Fibroblast of skin of right biceps (primary cell): Measurements from ENCODE around the gene B4GALT6.
A peak's percentile ranks its signal among the peaks of the same experiment; 100 is the strongest.
"Not testable (repeated sequence)": the region's sequence is repeated elsewhere in the genome, so short reads cannot be mapped to it uniquely, and the experiment has no call there.

ENCODE experiments used
- DNase-seq: peaks from one replicate; pipeline ENCODE4 v3.0.0-alpha.2; 2013

Gene B4GALT6, protein sequence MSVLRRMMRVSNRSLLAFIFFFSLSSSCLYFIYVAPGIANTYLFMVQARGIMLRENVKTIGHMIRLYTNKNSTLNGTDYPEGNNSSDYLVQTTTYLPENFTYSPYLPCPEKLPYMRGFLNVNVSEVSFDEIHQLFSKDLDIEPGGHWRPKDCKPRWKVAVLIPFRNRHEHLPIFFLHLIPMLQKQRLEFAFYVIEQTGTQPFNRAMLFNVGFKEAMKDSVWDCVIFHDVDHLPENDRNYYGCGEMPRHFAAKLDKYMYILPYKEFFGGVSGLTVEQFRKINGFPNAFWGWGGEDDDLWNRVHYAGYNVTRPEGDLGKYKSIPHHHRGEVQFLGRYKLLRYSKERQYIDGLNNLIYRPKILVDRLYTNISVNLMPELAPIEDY

DNA sequence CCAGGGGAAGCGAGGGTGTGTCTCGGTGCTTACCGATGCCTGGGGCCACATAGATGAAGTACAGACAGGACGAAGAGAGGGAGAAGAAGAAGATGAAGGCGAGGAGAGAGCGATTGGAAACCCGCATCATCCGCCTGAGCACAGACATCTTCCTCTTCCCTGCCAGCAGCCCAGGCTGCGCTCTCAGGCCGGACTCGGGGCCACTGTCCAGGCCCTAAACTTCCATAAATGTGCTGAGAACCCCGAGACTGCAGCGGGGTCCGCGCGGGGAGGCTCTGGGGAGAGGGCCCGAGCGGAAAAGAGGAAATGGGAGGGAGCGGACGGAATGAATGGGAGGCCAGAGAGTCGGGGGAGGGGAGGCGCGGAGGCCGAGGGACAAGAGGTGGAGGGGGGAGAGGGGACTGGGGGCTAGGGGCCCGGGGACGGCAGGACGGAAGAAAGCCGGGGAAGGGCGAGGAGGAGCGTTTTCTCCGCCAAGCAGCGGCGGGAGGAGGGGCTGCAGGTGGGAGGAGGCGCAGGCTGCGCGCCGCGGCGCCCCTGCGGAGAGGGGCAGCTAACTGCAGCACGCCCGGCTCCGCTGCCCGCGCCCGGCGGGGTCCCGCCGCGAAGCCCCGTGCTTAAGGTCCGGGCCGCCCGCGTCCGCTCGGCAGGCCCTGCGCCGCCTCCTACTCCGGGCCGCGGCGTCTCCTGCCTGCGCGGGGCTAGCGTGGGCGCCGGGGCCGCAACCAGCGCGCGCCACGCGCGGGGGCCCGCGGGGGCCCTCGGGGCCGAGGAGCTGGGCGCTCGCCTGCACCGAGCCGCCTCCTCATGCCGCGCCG is at the start of gene B4GALT6:
Gene B4GALT6, minus strand, starts transcription at position 303 of the 818 bp plus-strand sequence. Its CDS starts 155 bp downstream, at position 148.
- peak; percentile 29 for DNase-seq

DNA sequence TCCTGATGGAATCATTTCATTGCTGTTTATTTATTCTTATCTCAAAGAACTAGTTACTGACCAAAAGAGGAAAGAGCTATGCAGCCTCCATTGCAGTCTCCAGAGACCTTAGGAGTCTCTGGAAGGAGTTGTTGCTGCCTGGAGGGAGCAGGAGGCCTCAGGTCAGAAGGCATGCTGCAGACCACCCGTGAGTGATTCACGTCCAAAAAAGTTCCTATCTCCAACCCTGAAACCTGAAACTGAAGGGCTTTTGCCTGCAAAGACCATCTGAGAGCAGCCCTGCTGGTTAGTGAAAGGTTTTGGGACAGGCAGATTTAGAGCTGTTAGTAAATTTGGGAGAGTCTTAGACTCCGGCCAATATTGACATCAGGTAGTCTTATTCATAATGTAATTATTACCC is 47.2 kb upstream of the B4GALT6 start:
- DNase-seq = no peak

DNA sequence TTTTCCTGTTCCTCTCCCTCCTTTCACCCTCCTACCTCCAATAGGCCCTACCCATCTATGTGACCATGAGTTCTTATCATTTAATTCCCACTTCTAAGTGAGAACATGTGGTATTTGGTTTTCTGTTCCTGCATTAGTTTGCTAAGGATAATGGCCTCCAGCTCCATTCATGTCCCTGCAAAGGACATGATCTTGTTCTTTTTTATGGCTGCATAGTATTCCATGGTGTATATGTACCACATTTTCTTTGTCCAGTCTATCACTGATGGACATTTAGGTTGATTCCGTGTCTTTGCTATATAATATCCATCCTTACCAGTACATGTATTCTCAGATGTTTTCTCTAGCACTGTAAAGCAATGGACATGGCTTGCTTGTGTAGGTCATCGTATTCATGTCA is 44.8 kb upstream of the B4GALT6 start:
- not testable (repeated sequence) for DNase-seq

DNA sequence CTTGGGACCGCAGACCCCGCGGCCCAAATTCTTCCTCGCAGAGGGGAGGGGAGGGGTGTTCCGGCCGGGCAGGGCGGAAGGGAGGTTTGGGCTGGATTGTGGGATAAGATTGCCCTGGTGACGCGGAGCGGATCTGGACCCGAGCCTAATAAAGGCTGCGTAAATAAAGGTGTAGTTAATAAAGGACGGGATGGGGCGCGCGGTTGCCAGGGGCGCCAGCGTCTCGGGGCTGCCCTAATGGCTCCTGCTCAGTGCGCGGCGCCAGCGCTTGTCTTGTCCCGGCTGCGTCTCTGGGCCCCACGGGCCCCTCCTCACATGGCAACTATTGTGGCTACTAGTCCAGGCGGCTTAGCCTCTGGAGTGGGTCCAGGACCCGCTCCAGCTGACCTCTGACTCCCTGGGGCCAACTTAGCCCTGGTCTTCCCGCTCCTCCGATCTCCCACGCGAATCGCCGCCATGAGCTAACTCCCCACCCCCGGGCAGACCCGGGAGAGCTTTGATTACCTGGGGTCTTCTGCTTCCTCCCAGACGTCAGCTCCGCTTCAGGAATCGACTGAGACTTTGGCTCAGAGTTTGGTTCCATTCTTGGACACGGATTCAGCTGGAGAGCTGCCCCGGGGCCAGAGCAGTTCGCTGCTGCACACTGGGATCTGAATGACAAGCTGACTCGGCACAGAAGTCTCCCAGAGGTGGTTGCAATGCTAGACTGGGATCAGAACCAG is 39.8 kb upstream of the B4GALT6 start:
- no peak for DNase-seq

DNA sequence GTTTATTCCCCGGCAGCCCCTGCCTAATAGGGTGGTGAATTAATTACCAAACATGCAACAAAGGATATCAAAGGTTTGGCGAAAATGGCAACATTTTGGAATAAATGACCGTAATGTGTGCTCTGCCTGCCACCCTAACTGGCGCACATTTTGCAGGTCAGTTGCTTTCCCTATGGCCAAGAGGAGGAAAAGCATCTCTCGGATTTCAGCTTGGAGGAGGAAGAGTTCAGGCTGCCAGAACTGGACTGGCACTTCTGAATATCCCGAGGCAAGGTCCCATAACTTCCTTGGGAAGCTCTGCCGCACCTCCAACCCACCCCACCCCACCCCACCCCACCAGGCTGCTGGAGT is 39.2 kb upstream of the B4GALT6 start:
- no peak for DNase-seq

DNA sequence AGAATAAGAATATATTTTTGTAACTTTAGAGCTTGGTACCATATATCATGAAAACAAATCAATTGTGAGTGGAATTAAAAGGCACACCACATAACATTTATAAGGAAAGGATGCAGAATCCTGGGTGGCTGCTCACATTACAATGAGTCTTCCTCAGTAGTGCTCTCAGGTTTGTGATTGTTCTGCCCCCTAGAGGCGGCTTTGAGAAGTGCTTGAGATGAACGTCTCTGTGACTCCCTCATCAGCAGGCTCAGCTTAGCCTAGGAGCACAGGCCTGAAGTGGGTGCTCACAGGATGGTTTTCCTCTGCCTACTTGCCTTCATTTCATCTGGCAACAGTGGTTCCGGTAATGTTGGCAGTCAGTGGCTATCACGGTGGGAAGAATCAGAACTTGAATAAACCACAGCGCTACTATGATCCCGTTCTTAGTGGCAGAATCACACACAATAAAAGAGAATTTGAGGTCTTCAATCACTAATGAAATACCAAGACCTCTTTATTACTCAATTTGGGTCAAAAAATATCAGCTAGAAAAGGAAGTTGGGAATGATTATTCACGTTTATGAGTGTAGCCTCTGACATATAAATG is 38.1 kb upstream of the B4GALT6 start:
- DNase-seq = peak; percentile 71

DNA sequence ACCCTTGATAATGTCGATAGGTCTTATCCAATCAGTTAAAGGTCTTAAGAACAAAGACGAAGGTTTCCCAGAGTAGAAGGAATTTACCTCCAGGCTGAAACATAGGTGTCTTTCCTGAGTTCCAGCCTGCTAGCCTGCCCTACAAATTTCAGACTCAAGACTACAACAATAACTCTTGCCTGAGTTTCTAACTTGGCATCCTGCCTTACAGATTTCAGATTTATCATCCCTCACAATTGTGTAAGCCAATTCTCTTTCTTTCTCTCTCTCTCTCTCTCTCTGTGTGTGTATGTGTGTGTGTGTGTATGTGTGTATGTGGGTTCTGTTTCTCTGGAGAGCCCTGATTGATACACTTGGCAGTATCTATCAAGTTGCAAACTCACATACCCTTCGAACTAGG is 37.2 kb upstream of the B4GALT6 start:
- no peak for DNase-seq

DNA sequence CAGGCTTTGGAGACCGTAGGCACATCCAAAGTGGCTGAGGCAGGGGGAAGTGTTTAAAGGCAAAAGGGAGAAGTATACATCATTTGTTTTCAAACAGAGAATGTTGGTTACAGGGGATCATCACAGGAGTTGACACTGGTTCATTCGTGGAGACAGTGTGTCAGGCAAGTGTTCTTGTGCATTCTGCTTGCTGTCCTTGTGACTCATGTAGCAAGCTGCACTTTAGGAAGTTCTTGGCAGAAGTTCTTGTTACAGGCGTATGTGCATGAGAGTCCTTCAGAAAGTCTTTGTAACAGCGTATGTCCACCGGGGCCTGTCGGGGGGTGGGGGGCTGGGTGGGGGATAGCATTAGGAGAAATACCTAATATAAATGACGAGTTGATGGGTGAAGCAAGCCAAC is 36.5 kb upstream of the B4GALT6 start:
- DNase-seq = peak; percentile 8

DNA sequence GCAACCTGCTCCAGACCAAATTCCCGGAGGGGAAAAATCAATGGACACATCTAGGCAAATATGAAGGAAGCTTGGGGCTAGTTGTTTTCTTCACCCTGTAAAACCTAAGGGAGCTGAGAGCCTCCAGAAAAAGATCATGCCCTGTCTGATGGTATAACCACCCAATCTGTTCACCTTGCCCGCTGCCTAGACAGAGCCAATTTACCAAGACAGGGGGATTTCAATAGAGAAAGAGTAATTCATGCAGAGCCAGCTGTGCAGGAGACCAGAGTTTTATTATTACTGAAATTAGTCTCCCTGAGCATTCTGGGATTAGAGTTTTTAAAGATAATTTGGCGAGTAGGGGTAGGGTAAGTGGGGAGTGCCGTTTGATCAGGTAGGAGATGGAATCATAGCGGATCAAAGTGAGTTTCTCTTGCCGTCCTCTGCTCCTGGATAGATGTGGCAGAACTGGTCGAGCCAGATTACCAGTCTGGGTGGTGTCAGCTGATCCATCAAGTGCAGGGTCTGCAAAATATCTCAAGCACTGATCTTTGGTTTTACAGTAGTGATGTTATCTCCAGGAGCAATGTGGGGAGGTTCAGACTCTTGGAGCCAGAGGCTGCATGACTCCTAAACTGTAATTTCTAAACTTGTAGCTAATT is 35.1 kb upstream of the B4GALT6 start:
- no peak for DNase-seq

DNA sequence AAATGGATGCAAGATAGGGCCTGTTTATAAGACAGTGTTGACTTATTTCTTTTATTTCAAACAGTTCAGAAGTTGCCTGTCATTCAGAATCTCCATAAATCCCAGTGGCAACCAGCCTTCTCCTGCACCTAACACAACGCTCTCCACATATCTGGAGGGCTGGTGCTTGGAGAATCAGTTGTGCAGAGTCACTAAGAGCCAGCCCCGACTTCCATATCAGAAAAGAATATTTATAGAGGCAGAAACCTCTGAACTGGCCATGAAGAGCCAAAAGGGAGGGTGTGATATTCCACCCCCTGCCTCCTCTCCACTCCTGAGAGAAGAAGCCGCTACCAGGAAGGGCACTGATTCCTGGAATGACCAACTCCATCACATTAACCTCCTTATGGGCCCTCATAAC is 34.0 kb upstream of the B4GALT6 start:
- DNase-seq = no peak

DNA sequence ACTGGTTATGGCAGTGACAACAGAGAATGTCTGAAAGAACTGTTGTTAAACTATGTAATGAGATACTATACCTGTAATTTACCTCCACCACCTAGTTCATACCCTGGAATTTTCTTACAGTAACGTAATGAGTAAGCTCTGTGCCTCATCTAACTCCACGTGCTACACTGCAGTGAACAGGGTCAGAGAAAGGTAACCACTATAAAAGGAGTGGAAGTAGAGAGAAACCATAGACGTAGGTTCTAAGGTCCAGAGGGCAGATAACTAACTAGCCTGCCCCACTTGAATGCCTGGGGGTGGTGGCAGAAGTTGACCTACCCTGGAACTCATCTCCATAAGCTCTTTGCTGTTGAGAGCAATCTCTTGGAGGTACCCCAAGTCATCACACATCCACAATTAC is 32.0 kb upstream of the B4GALT6 start:
- DNase-seq = no peak

DNA sequence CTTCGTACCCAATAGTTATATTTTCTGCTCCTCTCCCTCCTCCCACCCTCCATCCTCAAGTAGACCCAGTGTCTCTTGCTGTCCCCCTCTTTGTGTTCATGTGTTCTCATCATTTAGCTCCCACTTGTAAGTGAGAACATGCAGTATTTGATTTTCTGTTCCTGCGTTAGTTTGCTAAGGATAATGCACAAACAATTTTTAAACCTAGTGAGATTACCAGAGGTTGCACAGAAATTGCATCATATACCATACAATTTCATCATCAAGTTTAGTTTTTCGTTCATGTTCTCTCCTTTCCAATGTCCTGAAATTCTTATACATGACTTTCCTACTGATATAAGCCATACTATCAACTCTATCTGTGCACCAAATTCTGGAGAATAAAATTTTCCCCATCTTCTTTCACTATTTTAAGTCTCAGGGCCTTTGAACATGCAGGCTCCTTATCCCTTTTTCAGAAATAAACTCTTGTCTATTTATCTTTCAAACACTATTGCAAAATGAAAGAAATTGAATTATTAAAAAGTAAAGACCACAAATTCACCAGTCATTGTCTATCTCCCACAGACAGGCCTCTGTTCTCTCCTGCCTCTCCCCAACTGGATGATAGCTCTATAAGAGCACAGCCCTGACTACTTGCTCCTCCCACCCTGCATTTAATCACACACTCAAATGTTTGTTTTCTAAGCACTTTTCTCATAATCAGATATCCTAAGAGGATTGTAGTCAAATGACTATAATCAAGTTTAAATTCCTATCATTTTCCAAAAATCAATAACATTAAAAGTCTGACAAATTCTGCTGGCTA is 27.2 kb upstream of the B4GALT6 start:
- no peak for DNase-seq

DNA sequence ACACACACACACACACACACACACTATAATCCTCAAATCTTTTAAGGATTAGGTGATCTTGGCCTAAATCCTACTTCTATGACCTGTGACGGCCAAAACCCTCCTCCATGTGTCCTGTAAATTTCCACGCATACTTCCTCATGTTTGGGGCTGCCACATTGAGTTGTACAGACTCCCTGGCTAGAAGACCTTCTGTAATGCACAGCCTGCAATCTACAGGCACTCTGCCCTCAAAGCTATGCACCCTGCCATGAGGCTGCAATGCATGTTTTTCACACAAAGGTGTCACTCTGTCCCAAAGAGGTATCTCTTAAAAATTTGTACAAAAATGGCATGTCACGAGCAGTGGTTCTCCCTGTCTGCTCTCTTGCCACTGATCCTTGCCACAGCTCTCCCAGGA is 26.4 kb upstream of the B4GALT6 start:
- DNase-seq = no peak

DNA sequence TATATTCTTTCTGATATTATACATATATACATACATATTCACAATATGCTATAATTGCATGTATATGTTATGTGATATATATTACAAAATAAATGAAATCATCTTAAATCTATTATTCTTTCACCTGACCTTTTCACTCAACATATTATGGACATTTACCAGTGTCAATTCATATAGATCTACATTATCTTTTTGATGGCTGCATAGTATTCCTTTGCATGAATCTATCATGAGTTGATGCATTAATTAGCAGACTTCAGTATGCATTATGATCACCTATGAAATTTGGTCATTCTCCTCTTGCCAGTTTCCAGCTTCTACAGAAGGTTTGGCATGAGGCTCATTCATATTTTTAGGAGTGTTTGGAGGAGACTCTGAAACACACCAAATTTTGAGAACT is 23.4 kb upstream of the B4GALT6 start:
- no peak for DNase-seq

DNA sequence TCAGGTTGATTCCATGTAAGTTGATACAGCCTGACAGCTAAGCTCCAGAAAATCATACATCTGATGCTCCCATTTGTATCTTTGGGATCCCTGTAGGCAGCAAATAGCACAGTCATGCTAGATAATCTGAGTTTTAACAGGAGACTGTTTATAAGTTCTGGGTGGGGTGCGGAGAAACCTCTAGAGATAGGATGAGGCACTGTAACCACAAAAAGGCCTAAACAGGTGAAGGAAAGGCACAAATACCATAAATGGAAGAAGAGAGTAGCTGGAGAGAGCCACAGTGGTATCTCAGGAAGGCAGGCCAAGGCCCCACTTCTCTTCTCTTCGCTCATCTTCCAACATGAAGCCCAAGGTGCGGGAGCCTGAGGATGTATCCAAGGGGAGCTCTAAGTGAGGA is 18.1 kb upstream of the B4GALT6 start:
- DNase-seq = no peak

DNA sequence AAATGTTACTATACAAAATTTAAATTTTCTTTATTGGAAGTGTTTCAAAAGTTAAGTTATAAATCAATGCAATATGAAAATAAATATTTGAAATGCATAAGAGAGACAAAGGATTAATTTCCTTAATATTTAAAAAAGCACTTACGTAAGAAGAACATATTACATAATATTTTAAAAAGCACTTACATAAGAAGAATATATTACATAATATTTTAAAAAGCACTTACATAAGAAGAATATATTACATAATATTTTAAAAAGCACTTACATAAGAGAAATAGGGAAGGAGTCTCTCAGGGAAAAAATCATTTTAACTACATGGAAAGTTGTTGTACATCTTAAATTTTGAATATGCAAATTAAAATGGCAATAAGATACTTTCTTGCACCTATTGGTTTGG is 17.4 kb upstream of the B4GALT6 start:
- DNase-seq = no peak

DNA sequence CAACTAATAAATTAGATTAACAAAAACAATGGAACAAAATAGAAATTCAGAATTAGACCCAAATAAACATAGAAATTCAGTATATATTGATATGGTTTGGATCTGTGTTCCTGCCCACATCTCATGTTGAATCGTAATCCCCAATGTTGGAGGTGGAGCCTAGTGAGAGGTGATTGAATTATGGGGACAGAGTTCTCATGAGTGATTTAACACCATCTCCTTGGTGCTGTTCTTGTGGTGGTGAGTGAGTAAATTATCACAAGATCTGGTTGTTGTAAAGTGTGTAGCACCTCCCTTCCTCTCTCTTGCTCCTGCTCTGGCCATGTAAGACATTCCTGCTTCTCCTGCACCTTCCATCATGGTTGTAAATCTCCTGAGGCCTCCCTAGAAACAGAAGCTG is 16.6 kb upstream of the B4GALT6 start:
- no peak for DNase-seq

DNA sequence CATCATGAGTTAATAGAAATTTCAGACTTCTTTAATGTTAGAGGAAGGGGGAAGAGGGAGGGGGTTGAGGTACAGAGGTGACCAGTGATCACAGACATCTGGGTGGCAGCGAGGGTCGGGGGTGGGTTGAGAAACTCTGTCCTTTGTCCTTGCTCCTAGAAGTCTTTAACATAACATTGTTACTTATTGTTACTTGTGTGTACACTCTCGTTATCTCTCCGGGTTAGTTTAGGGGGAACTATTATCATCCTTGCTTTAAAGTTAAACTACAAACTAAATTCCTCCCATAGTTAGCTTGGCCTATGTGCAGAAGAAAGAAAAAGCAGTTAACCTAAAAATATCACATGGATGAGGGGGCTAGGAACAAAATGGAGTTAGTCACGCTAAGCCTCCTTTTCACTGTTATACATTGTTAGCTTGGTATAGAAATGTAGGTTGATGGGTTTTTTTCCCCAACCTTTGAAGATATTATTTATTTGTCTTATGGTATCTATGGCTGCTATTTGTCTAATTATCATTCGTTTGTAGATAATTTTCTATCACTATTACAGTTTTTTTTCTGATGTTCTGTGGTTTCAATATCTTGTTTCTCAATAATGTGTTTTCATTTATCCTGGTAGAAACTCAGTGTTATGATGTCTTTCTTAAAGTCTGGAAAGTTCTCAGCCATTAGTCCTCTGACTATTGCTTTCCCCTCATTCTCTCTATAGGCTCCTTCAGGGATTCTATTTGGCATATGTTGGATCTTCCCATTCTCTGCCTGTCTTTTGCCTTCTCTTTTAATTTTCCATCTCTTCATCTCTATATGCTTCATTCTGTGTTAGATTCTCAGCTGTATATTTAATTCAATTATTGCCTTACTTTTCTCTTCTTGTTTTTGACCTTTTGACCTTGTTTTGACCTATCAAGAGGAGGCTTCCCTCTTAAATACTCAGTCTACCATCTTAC is 13.2 kb upstream of the B4GALT6 start:
- no peak for DNase-seq

DNA sequence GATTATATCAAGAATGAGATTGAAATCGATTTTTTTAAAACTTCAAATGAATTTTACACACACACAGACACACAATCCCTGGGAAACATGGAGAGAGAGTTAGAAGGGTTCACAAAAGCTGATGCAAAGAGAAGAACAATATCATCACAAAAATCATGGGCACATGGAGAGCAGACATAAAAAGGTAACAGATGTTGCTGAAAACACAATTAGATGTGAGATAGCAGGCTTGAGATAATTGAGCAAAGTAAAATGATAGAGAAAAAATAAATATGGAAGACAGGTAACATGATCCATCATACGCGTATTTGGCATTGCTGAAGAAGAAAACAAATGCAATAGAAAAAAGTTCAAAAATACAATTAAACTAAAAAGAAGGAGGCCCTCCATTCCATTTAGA is 11.6 kb upstream of the B4GALT6 start:
- DNase-seq = no peak

DNA sequence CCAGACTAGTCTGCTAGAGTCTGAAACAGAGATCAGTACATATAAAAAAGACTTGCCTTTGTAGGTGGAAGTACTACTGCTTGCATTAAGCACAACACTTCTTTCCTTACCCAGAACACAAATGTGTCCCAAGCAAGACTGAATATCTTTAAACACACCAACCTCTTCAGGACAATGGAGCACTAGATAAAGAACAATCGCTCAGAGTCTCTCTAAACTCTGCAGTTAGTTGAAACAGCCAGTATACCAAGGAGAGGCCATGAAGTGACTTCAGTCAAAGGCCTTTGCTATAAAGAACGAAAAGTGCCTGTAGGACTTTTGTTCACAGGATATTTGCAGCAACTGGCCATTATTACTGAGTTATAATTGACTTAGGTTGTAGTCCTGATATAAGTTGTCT is 9.9 kb upstream of the B4GALT6 start:
- no peak for DNase-seq

DNA sequence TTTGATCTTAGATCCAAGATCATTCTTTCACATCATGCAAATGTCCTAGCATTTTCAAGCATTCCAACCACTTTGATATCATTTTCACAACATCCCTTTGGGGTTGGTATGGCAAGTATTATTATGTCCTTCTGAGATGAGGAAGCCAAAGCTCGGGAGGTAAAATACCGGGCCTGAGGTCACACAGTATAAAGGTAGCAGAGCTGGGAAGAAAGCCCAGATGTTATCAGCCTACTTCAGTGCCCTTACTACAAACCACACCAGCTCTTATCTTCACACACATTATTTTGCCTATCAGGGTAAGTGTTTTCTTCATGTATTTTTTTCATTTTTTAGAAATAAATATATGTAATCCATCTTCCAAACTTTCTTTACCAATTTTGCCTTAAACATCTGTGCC is 4.2 kb upstream of the B4GALT6 start:
- DNase-seq = no peak
